ENCODE results near the gene CNTN5.

- peak; percentile 97 for TF ChIP-seq CTCF (IDR thresholded peaks at IDR 0.05)
- TF ChIP-seq EZH2 (IDR thresholded peaks at IDR 0.05; ENCODE audit: borderline replicate concordance, insufficient read depth, low read depth, low read length, poor library complexity, severe bottlenecking) = no peak
Measured at GRCh38 chr11:99015634-99016454, 4.9 kb upstream of the CNTN5 start.

Data from B cell (primary cell).